ENCODE data around the gene UBAC1. TPM values are rescaled to one million over a fixed set of nuclear protein-coding genes. Genes with fewer than 3 reads are reported as not detected.

UBAC1 gene
- total RNA-seq, 1 experiment from 2014 or later = 55.6 TPM

GRCh38 chr9:135992486-135993408 lies 31.6 kb upstream of the UBAC1 start:
- Mint-ChIP-seq H3K27ac (0 out of 2 replicates have a peak overlapping the region, but pooled peaks have one; percentile 41), H3K9me3 (no peaks in the 10 kb centered on the region), H3K4me1 (peaks cover 23% of the 10 kb centered on the region), H3K27me3 (ENCODE audit: low read depth) (no peaks in the 10 kb centered on the region), H3K36me3 (no peaks in the 10 kb centered on the region), H3K4me3 (peak overlapping the region; percentile 53)
- ChIA-PET CTCF (interaction anchor here (0.6 to 4.3 kb wide), 4 partner anchors 8 to 146 kb away, joined by 3 to 17 read pairs (median 7); no protein-coding TSS in a partner anchor), POLR2A (no interaction called here)
- TF ChIP-seq RELA (CRISPR knock-in tag; IDR thresholded peaks at IDR 0.05; ENCODE audit: borderline replicate concordance) (peak; percentile 62; the same call in 1 of the 2 replicates), USF2 (CRISPR knock-in tag; IDR thresholded peaks at IDR 0.05) (no peak), NR1H2 (CRISPR knock-in tag; IDR thresholded peaks at IDR 0.05) (no peak), SOX15 (CRISPR knock-in tag; IDR thresholded peaks at IDR 0.05) (no peak), ZNF281 (CRISPR knock-in tag; IDR thresholded peaks at IDR 0.05) (peak; percentile 70), FOXP1 (CRISPR knock-in tag; IDR thresholded peaks at IDR 0.05; ENCODE audit: borderline replicate concordance) (0 out of 2 replicates have a peak, but pooled peaks have one; percentile 6), RORB (CRISPR knock-in tag; IDR thresholded peaks at IDR 0.05) (no peak), FOXP4 (CRISPR knock-in tag; IDR thresholded peaks at IDR 0.05) (0 out of 2 replicates have a peak, but pooled peaks have one; percentile 12), E2F5 (CRISPR knock-in tag; IDR thresholded peaks at IDR 0.05) (peak; percentile 51; the same call in 1 of the 2 replicates), FOXJ3 (CRISPR knock-in tag; IDR thresholded peaks at IDR 0.05; ENCODE audit: borderline replicate concordance) (no peak), SP1 (CRISPR knock-in tag; conservative IDR thresholded peaks at IDR 0.05) (peak; percentile 84), GABPB1 (CRISPR knock-in tag; IDR thresholded peaks at IDR 0.05) (peak; percentile 41; the same call in 1 of the 2 replicates), ZBTB43 (CRISPR knock-in tag; IDR thresholded peaks at IDR 0.05) (0 out of 2 replicates have a peak, but pooled peaks have one; percentile 61), SMAD4 (CRISPR knock-in tag; IDR thresholded peaks at IDR 0.05) (no peak), ETV6 (CRISPR knock-in tag; IDR thresholded peaks at IDR 0.05) (peak; percentile 61; the same call in 1 of the 2 replicates), ZNF423 (CRISPR knock-in tag; IDR thresholded peaks at IDR 0.05) (no peak), SMAD3 (CRISPR knock-in tag; IDR thresholded peaks at IDR 0.05; ENCODE audit: borderline replicate concordance) (no peak), MAX (CRISPR knock-in tag; IDR thresholded peaks at IDR 0.05) (peak; percentile 28; the same call in 1 of the 2 replicates), PRDM15 (CRISPR knock-in tag; IDR thresholded peaks at IDR 0.05) (no peak)
- ATAC-seq (peak; percentile 74), DNase-seq (ENCODE audit: low spot score) (peak; percentile 71)

All from WTC11 (cell line).